Peyer's patch (tissue), 4 donors: Measurements from ENCODE around the gene TRPC5OS.

Experiments
- CTCF ChIP-seq, 6 experiments: fragments of 450-650 bp in 4 of 6; fragments of 200-600 bp in 2 of 6; sonication (generic) in 1 of 6; IDR thresholded peaks; one replicate each; pipeline ENCODE4 v1.5.1; 2017 to 2019; ENCODE audit warnings: antibody characterized with exemption in 6 of 6, mild to moderate bottlenecking in 3 of 6, moderate library complexity in 1 of 6
- POLR2A ChIP-seq, 2 donors: fragments of 450-650 bp; IDR thresholded peaks; one replicate each; pipeline ENCODE4 v1.5.1; 2017; ENCODE audit warnings: antibody characterized with exemption in 2 of 2, mild to moderate bottlenecking in 2 of 2, moderate library complexity in 2 of 2

- TF ChIP-seq CTCF (IDR thresholded peaks at IDR 0.05) (no peak), POLR2A (IDR thresholded peaks at IDR 0.05) (no peak)
Observed at GRCh38 chrX:111831343-111831742, 44.6 kb upstream of the TRPC5OS start.
